ENCODE data around the gene ALPK3.

ALPK3 gene

GRCh38 chr15:84834969-84835368, 17.8 kb downstream of the ALPK3 start:
- H3K27ac ChIP-seq = no peak overlapping the region
- no peak for TF ChIP-seq ZFX (IDR thresholded peaks at IDR 0.05; ENCODE audit: borderline replicate concordance)
- TF ChIP-seq CTCF (IDR thresholded peaks at IDR 0.05) = no peak

- H3K27ac ChIP-seq = no peak overlapping the region
- no peak for TF ChIP-seq ZFX (IDR thresholded peaks at IDR 0.05; ENCODE audit: borderline replicate concordance)
- no peak for TF ChIP-seq CTCF (IDR thresholded peaks at IDR 0.05)
These were observed 18.6 kb downstream of the ALPK3 start for GRCh38 chr15:84835661-84836337.

- no peak overlapping the region for H3K27ac ChIP-seq
- TF ChIP-seq CTCF (IDR thresholded peaks at IDR 0.05) (no peak), ZFX (IDR thresholded peaks at IDR 0.05; ENCODE audit: borderline replicate concordance) (no peak)
These were observed 19.7 kb downstream of the ALPK3 start for GRCh38 chr15:84836844-84837243.

- no peak overlapping the region for H3K27ac ChIP-seq
These were observed 22.6 kb downstream of the ALPK3 start for GRCh38 chr15:84839714-84840113.

GRCh38 chr15:84840255-84840654, 23.1 kb downstream of the ALPK3 start:
- H3K27ac ChIP-seq = no peak overlapping the region
- TF ChIP-seq CTCF (IDR thresholded peaks at IDR 0.05) (no peak), ZFX (IDR thresholded peaks at IDR 0.05; ENCODE audit: borderline replicate concordance) (no peak)

More at GRCh38 chr15:84839714-84840113, 22.6 kb downstream of the ALPK3 start:
- TF ChIP-seq ZFX (IDR thresholded peaks at IDR 0.05; ENCODE audit: borderline replicate concordance) = no peak
- no peak for TF ChIP-seq CTCF (IDR thresholded peaks at IDR 0.05)

- no peak overlapping the region for H3K27ac ChIP-seq
- TF ChIP-seq ZFX (IDR thresholded peaks at IDR 0.05; ENCODE audit: borderline replicate concordance) = no peak
- no peak for TF ChIP-seq CTCF (IDR thresholded peaks at IDR 0.05)
These were observed 23.7 kb downstream of the ALPK3 start for GRCh38 chr15:84840741-84841429.

GRCh38 chr15:84842781-84843180, 25.6 kb downstream of the ALPK3 start:
- no peak overlapping the region for H3K27ac ChIP-seq
- TF ChIP-seq ZFX (IDR thresholded peaks at IDR 0.05; ENCODE audit: borderline replicate concordance) (no peak), CTCF (IDR thresholded peaks at IDR 0.05) (no peak)

All from 22Rv1 (cell line).